Measurements from ENCODE around the gene MAPK1. TPM values are rescaled to one million over a fixed set of nuclear protein-coding genes. Genes with fewer than 3 reads are reported as not detected.
"Not testable (repeated sequence)": the region's sequence is repeated elsewhere in the genome, so short reads cannot be mapped to it uniquely, and the experiment has no call there.

MAPK1 gene
- total and polyA plus RNA-seq, 7 experiments from 2014 or later: 58.3 to 120 (median 97.0) TPM

GRCh38 chr22:21896951-21897513, 29.6 kb upstream of the MAPK1 start:
- ChIA-PET POLR2A (interaction anchor here (1.1 kb wide), 1 partner anchor 11 kb away, joined by 3 read pairs; no protein-coding TSS in a partner anchor), CTCF (no interaction called here)
- no peaks in the 10 kb centered on the region for H3K36me3 ChIP-seq (ENCODE audit: control insufficient read depth in 2 of 3, insufficient read depth in 3 of 3, low read length in 3 of 3)
- H3K4me3 ChIP-seq (ENCODE audit: low read length): no peak overlapping the region
- no peak overlapping the region for H3K4me3 Mint-ChIP-seq
- intact Hi-C loops (cut with micrococcal nuclease): no loop called here
- peaks cover 0 to 2% (median 0%) of the 10 kb centered on the region in 11 donors for H3K9me3 Mint-ChIP-seq
- no peaks in the 10 kb centered on the region for H3K4me1 ChIP-seq (ENCODE audit: control insufficient read depth in 2 of 2, insufficient read depth in 2 of 2, low read length in 2 of 2)
- H3K27ac Mint-ChIP-seq: no peak overlapping the region
- no peaks in the 10 kb centered on the region for H3K36me3 Mint-ChIP-seq
- no peaks in the 10 kb centered on the region for H3K9me3 ChIP-seq (ENCODE audit: control insufficient read depth in 2 of 3, low read length in 3 of 3)
- peaks cover 0 to 22% (median 0%) of the 10 kb centered on the region in 5 donors for H3K27me3 Mint-ChIP-seq
- no peak overlapping the region for H3K27ac ChIP-seq (ENCODE audit: low read depth, low read length)
- DNase-seq: no peak
- no peak for ATAC-seq
- no peaks in the 10 kb centered on the region for H3K27me3 ChIP-seq (ENCODE audit: control insufficient read depth in 2 of 2, insufficient read depth in 2 of 2, low read length in 2 of 2)
- H3K4me1 Mint-ChIP-seq: no peaks in the 10 kb centered on the region

GRCh38 chr22:21896275-21896674, 28.8 kb upstream of the MAPK1 start:
- H3K4me3 Mint-ChIP-seq; H3K4me1 Mint-ChIP-seq; intact Hi-C loops (cut with micrococcal nuclease); H3K9me3 ChIP-seq (ENCODE audit: control insufficient read depth in 2 of 3, low read length in 3 of 3); H3K4me1 ChIP-seq (ENCODE audit: control insufficient read depth in 2 of 2, insufficient read depth in 2 of 2, low read length in 2 of 2); H3K27ac Mint-ChIP-seq; H3K27ac ChIP-seq (ENCODE audit: low read depth, low read length); H3K4me3 ChIP-seq (ENCODE audit: low read length); DNase-seq; H3K27me3 ChIP-seq (ENCODE audit: control insufficient read depth in 2 of 2, insufficient read depth in 2 of 2, low read length in 2 of 2); H3K36me3 Mint-ChIP-seq; CTCF ChIA-PET; ATAC-seq; H3K36me3 ChIP-seq (ENCODE audit: control insufficient read depth in 2 of 3, insufficient read depth in 3 of 3, low read length in 3 of 3); POLR2A ChIA-PET; H3K9me3 Mint-ChIP-seq: not testable (repeated sequence)
- peaks cover 0 to 22% (median 0%) of the 10 kb centered on the region in 5 donors for H3K27me3 Mint-ChIP-seq

- ATAC-seq: no peak
- Histone ChIP-seq H3K36me3 (ENCODE audit: control insufficient read depth in 2 of 3, insufficient read depth in 3 of 3, low read length in 3 of 3) (no peaks in the 10 kb centered on the region), H3K4me3 (ENCODE audit: low read length) (no peak overlapping the region), H3K27ac (ENCODE audit: low read depth, low read length) (no peak overlapping the region), H3K4me1 (ENCODE audit: control insufficient read depth in 2 of 2, insufficient read depth in 2 of 2, low read length in 2 of 2) (no peaks in the 10 kb centered on the region), H3K27me3 (ENCODE audit: control insufficient read depth in 2 of 2, insufficient read depth in 2 of 2, low read length in 2 of 2) (no peaks in the 10 kb centered on the region), H3K9me3 (ENCODE audit: control insufficient read depth in 2 of 3, low read length in 3 of 3) (no peaks in the 10 kb centered on the region)
- Mint-ChIP-seq H3K27ac (no peak overlapping the region), H3K4me1 (no peaks in the 10 kb centered on the region), H3K9me3 (peaks cover 0 to 2% (median 0%) of the 10 kb centered on the region in 11 donors), H3K27me3 (peaks cover 0 to 22% (median 0%) of the 10 kb centered on the region in 5 donors), H3K36me3 (no peaks in the 10 kb centered on the region), H3K4me3 (no peak overlapping the region)
- CTCF ChIA-PET: no interaction called here
- no peak for DNase-seq
- POLR2A ChIA-PET: no interaction called here
- intact Hi-C loops (cut with micrococcal nuclease): no loop called here
Observed at GRCh38 chr22:21894799-21895198, 27.4 kb upstream of the MAPK1 start.

GRCh38 chr22:21889251-21889990, 22.0 kb upstream of the MAPK1 start:
- H3K27me3 ChIP-seq (ENCODE audit: control insufficient read depth in 2 of 2, insufficient read depth in 2 of 2, low read length in 2 of 2): no peaks in the 10 kb centered on the region
- no peak overlapping the region for H3K4me3 ChIP-seq (ENCODE audit: low read length)
- no peaks in the 10 kb centered on the region for H3K4me1 Mint-ChIP-seq
- peaks cover 0 to 4% (median 0%) of the 10 kb centered on the region in 5 donors for H3K27me3 Mint-ChIP-seq
- H3K36me3 ChIP-seq (ENCODE audit: control insufficient read depth in 2 of 3, insufficient read depth in 3 of 3, low read length in 3 of 3): no peaks in the 10 kb centered on the region
- H3K9me3 ChIP-seq (ENCODE audit: control insufficient read depth in 2 of 3, low read length in 3 of 3): no peaks in the 10 kb centered on the region
- H3K9me3 Mint-ChIP-seq: no peaks in the 10 kb centered on the region
- H3K27ac ChIP-seq (ENCODE audit: low read depth, low read length): no peak overlapping the region
- ATAC-seq (no peak), DNase-seq (no peak)
- H3K4me3 Mint-ChIP-seq: no peak overlapping the region
- POLR2A ChIA-PET: no interaction called here
- no peaks in the 10 kb centered on the region for H3K36me3 Mint-ChIP-seq
- H3K4me1 ChIP-seq (ENCODE audit: control insufficient read depth in 2 of 2, insufficient read depth in 2 of 2, low read length in 2 of 2): no peaks in the 10 kb centered on the region
- intact Hi-C loops (cut with micrococcal nuclease): no loop called here
- CTCF ChIA-PET: no interaction called here
- H3K27ac Mint-ChIP-seq: no peak overlapping the region

GRCh38 chr22:21887841-21888240, 20.4 kb upstream of the MAPK1 start:
- Histone ChIP-seq H3K27me3 (ENCODE audit: control insufficient read depth in 2 of 2, insufficient read depth in 2 of 2, low read length in 2 of 2) (no peaks in the 10 kb centered on the region), H3K4me1 (ENCODE audit: control insufficient read depth in 2 of 2, insufficient read depth in 2 of 2, low read length in 2 of 2) (no peaks in the 10 kb centered on the region), H3K4me3 (ENCODE audit: low read length) (no peak overlapping the region), H3K9me3 (ENCODE audit: control insufficient read depth in 2 of 3, low read length in 3 of 3) (no peaks in the 10 kb centered on the region), H3K27ac (ENCODE audit: low read depth, low read length) (no peak overlapping the region), H3K36me3 (ENCODE audit: control insufficient read depth in 2 of 3, insufficient read depth in 3 of 3, low read length in 3 of 3) (no peaks in the 10 kb centered on the region)
- no peak for ATAC-seq
- no peak for DNase-seq
- H3K27ac Mint-ChIP-seq: no peak overlapping the region
- H3K4me1 Mint-ChIP-seq: no peaks in the 10 kb centered on the region
- H3K36me3 Mint-ChIP-seq: no peaks in the 10 kb centered on the region
- H3K9me3 Mint-ChIP-seq: no peaks in the 10 kb centered on the region
- no peaks in the 10 kb centered on the region for H3K27me3 Mint-ChIP-seq
- ChIA-PET CTCF (no interaction called here), POLR2A (interaction anchor here (0.8 kb wide), 1 partner anchor 150 kb away, joined by 3 read pairs; no protein-coding TSS in a partner anchor)
- no peak overlapping the region for H3K4me3 Mint-ChIP-seq
- intact Hi-C loops (cut with micrococcal nuclease): no loop called here

- H3K27ac Mint-ChIP-seq; H3K9me3 ChIP-seq (ENCODE audit: control insufficient read depth in 2 of 3, low read length in 3 of 3); H3K9me3 Mint-ChIP-seq; H3K27me3 Mint-ChIP-seq; intact Hi-C loops (cut with micrococcal nuclease); H3K27me3 ChIP-seq (ENCODE audit: control insufficient read depth in 2 of 2, insufficient read depth in 2 of 2, low read length in 2 of 2); H3K4me3 ChIP-seq (ENCODE audit: low read length); H3K27ac ChIP-seq (ENCODE audit: low read depth, low read length); H3K36me3 ChIP-seq (ENCODE audit: control insufficient read depth in 2 of 3, insufficient read depth in 3 of 3, low read length in 3 of 3); POLR2A ChIA-PET; CTCF ChIA-PET; H3K4me1 ChIP-seq (ENCODE audit: control insufficient read depth in 2 of 2, insufficient read depth in 2 of 2, low read length in 2 of 2); DNase-seq; ATAC-seq; H3K36me3 Mint-ChIP-seq; H3K4me3 Mint-ChIP-seq; H3K4me1 Mint-ChIP-seq: not testable (repeated sequence)
Observed at GRCh38 chr22:21883930-21884329, 16.5 kb upstream of the MAPK1 start.

GRCh38 chr22:21882754-21883333, 15.4 kb upstream of the MAPK1 start:
- H3K36me3 Mint-ChIP-seq; H3K27me3 Mint-ChIP-seq; H3K4me1 ChIP-seq (ENCODE audit: control insufficient read depth in 2 of 2, insufficient read depth in 2 of 2, low read length in 2 of 2); H3K9me3 ChIP-seq (ENCODE audit: control insufficient read depth in 2 of 3, low read length in 3 of 3); CTCF ChIA-PET; intact Hi-C loops (cut with micrococcal nuclease); H3K9me3 Mint-ChIP-seq; H3K4me1 Mint-ChIP-seq; H3K36me3 ChIP-seq (ENCODE audit: control insufficient read depth in 2 of 3, insufficient read depth in 3 of 3, low read length in 3 of 3); POLR2A ChIA-PET; H3K4me3 ChIP-seq (ENCODE audit: low read length); H3K27ac ChIP-seq (ENCODE audit: low read depth, low read length); DNase-seq; ATAC-seq; H3K27me3 ChIP-seq (ENCODE audit: control insufficient read depth in 2 of 2, insufficient read depth in 2 of 2, low read length in 2 of 2); H3K27ac Mint-ChIP-seq; H3K4me3 Mint-ChIP-seq: not testable (repeated sequence)

Data from naive thymus-derived CD4-positive, alpha-beta T cell (primary cell).